IMR-90 (cell line): ENCODE data around the gene ADAM12.

Experiments used
- BHLHE40 ChIP-seq: fragments of 150-350 bp; IDR thresholded peaks from 2 replicates; pipeline ENCODE4 v1.6.1; 2016; ENCODE audit warnings: mild to moderate bottlenecking, low read depth, low read length
- CEBPB ChIP-seq: IDR thresholded peaks from 2 replicates; pipeline ENCODE4 v1.6.1; 2012; ENCODE audit warnings: low read depth, low read length, improper control_type of control experiment
- CTCF ChIP-seq: conservative IDR thresholded peaks from 2 replicates; pipeline ENCODE4 v1.5.1; 2012; ENCODE audit warnings: mild to moderate bottlenecking, low read depth, low read length, improper control_type of control experiment
- MAFK ChIP-seq: IDR thresholded peaks from 2 replicates; pipeline ENCODE4 v1.6.1; 2012; ENCODE audit warnings: low read depth, low read length, improper control_type of control experiment
- MAZ ChIP-seq: IDR thresholded peaks from 2 replicates; pipeline ENCODE4 v1.6.1; 2012; ENCODE audit warnings: low read depth, mild to moderate bottlenecking, low read length, improper control_type of control experiment, moderate library complexity, borderline replicate concordance
- MXI1 ChIP-seq: IDR thresholded peaks from 2 replicates; pipeline ENCODE4 v1.6.1; 2012; ENCODE audit warnings: low read depth, mild to moderate bottlenecking, low read length, moderate library complexity, borderline replicate concordance
- NFE2L2 ChIP-seq: fragments of 150-350 bp; IDR thresholded peaks from 2 replicates; pipeline ENCODE4 v1.6.1; 2016; ENCODE audit warnings: low read depth, mild to moderate bottlenecking, low read length
- POLR2A ChIP-seq: IDR thresholded peaks from 2 replicates; pipeline ENCODE4 v1.6.1; 2012; ENCODE audit warnings: mild to moderate bottlenecking, low read depth, low read length
- RAD21 ChIP-seq: IDR thresholded peaks from 2 replicates; pipeline ENCODE4 v1.6.1; 2012; ENCODE audit warnings: low read length, improper control_type of control experiment
- RCOR1 ChIP-seq: IDR thresholded peaks from 2 replicates; pipeline ENCODE4 v1.6.1; 2012; ENCODE audit warnings: mild to moderate bottlenecking, low read length, improper control_type of control experiment; ENCODE audit not compliant: insufficient replicate concordance
- RFX5 ChIP-seq: IDR thresholded peaks from 2 replicates; pipeline ENCODE4 v1.8.0; 2012; ENCODE audit warnings: low read depth, mild to moderate bottlenecking, low read length, moderate library complexity
- SMC3 ChIP-seq: fragments of 150-350 bp; IDR thresholded peaks from 2 replicates; pipeline ENCODE4 v1.6.1; 2016; ENCODE audit warnings: low read depth, mild to moderate bottlenecking, antibody characterized with exemption, low read length, moderate library complexity
- USF2 ChIP-seq: fragments of 150-350 bp; IDR thresholded peaks from 2 replicates; pipeline ENCODE4 v1.6.1; 2017; ENCODE audit warnings: mild to moderate bottlenecking, antibody characterized with exemption, low read length, low read depth

DNA sequence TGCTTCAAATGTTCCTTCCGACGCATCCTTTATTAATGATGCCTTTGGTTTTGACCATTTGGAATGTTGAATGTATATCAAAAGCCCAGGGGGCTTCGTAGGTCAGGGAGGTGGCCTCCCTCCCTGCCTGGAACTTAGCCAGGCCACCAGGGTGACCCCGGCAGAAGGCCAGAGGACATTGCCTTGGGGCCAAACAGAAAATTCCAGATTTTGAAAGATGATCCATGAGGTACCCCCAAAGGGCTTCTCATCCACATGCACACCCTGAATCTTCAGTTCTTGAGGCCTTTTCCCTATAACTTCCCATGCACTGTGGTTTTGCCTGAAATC is 171.7 kb downstream of the ADAM12 start:
- TF ChIP-seq POLR2A = no peak
- TF ChIP-seq CTCF = no peak
- TF ChIP-seq USF2 = no peak
- no peak for TF ChIP-seq BHLHE40
- TF ChIP-seq RFX5 = no peak
- no peak for TF ChIP-seq SMC3
- TF ChIP-seq RAD21 = no peak
- TF ChIP-seq CEBPB = no peak
- no peak for TF ChIP-seq NFE2L2
- no peak for TF ChIP-seq MAFK
- TF ChIP-seq MAZ = no peak
- TF ChIP-seq MXI1 = no peak
- no peak for TF ChIP-seq RCOR1
